GM15510 (cell line): ENCODE results near the gene PSMB11.

Experiments
- POLR2A ChIP-seq: IDR thresholded peaks from 3 replicates; pipeline ENCODE4 v1.6.1; 2011; ENCODE audit warnings: borderline replicate concordance; ENCODE audit not compliant: insufficient read length; ENCODE audit errors: extremely low read depth

The PSMB11 gene

DNA sequence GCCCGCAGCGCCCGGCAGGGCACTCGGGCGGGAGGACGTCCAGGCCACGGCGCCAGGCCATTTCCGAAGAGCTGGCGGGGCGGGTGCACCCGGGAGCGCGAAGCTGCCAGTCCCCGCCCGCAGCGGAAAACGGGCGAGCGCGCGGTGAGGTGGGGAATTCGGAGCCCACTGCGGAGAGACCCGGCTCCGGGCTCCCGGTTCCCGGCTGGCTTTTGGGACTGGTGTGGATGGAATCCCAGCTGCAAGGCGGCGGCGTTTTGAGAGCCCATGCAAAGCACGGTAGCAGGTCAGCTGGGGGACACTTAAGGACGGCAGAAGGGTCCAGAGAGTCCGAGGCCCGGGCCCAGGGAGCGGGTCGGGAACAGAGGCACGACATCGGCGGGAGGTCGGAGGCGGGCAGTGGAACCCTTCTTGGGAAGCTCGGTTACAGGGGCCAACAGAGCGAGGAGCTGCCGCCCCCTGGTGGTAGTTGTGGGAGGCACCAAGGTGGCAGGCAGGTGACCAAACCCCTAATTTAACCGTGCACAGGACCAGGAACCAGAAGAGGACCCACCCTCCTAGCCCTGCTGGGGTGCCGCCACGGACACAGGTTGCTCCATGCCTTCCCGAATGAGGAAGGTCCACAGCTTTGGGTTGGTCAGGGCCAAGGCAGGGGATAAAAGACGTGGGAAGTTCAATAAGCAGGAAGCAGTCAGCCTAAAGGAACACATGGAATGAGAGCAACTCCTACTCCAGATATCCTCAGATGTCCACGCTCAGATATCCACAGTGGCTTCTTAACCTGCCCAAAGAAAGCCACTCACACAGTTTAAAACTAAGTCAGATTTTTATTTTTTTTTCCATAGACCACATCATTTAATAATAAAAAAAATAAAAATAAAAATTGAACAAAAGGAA, 16.0 kb downstream of the PSMB11 start:
- peak; percentile 10 for TF ChIP-seq POLR2A

- TF ChIP-seq POLR2A = no peak
Measured at GRCh38 chr14:23058654-23059504, 16.9 kb downstream of the PSMB11 start.

GRCh38 chr14:23060536-23061260, 18.7 kb downstream of the PSMB11 start:
- TF ChIP-seq POLR2A = no peak

DNA sequence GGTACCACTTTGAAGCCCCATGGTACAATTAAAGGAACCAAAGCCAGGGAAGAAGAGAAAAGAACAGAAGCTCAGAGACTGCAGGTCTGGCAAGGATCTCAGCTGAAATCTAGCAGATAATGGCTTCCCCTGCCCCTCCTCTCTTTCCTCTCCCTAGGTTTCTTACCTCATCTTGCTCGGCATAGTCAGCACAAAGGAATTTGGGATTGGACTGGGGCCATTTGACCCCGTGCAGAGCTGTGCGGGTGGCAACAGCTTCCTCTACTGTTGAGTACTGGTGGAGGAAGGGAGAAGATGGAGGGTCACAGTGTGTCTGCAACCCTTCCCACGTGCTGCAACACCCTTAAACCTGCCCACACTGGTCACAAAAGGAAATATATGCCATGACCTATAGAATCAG, 20.0 kb downstream of the PSMB11 start:
- no peak for TF ChIP-seq POLR2A

- TF ChIP-seq POLR2A = no peak
Measured at GRCh38 chr14:23063601-23064000, 21.6 kb downstream of the PSMB11 start.

DNA sequence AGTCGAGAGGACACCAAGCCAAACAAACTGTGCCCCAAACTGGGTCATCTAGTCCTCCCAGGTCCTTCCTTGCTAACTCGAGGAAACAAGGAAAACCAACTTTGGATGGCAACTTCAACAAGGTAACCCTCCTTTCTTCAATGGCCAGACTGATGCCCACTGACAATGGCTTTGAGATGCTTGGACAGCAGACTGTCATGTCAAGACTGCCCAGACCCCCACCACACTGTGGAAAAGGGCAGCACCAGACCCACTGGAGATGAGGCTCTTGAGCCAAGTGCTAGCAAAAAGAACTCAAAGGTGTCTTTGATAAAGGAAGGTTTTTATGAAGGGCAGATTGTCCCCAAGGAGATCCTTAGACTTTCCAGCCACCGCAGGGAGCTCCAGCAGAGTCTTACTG, 24.4 kb downstream of the PSMB11 start:
- no peak for TF ChIP-seq POLR2A

GRCh38 chr14:23066855-23067744, 25.1 kb downstream of the PSMB11 start:
- no peak for TF ChIP-seq POLR2A

GRCh38 chr14:23067847-23068788, 26.1 kb downstream of the PSMB11 start:
- TF ChIP-seq POLR2A = no peak

DNA sequence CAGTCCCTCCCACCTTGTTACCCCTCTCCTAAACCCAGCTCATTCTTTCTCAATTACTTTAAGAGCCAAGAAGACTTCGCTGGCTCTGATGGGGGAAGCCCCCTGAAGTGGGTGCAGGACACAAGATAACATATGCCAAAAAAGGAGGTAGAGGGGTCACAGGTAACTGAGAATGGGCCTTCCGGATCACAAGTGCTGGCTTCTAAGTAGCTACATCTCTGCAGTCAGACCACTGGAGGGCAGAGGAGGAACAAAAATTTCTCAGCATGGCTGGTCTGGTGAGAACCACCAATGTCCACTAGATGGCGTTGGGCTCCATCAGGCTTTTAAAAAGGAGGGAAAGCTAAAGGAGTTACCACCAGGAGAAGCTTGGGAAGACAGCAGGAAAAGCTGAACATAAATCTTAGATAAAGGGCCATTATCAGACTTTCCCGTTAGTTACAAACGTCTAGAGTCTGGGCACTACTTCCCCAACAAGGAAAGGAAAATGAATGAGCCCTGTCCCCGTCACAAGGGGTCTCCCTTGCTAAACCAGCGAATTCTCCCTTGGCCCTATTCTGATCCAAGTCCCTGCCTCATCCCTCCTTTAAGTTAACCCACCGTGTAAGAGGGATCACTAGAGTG, 26.9 kb downstream of the PSMB11 start:
- no peak for TF ChIP-seq POLR2A

DNA sequence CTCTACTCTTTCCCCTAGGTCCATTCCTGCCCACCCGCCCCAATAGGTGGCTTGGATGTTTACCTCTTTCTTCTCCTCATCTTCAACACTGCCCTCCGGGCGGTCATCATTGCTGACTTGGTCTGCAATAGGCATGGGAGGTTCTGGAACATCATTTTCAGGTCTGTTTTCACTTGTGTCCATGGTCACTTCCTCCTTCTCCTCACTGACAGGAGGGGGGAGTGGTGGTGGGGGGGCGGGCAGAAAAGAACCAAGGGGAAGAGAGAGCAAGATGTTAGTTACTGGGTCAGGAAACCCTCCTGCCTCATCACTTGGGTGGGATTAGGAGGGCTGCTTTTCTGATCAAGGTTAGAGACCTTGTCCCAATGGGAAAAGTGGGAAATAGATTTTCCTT, 27.4 kb downstream of the PSMB11 start:
- no peak for TF ChIP-seq POLR2A

DNA sequence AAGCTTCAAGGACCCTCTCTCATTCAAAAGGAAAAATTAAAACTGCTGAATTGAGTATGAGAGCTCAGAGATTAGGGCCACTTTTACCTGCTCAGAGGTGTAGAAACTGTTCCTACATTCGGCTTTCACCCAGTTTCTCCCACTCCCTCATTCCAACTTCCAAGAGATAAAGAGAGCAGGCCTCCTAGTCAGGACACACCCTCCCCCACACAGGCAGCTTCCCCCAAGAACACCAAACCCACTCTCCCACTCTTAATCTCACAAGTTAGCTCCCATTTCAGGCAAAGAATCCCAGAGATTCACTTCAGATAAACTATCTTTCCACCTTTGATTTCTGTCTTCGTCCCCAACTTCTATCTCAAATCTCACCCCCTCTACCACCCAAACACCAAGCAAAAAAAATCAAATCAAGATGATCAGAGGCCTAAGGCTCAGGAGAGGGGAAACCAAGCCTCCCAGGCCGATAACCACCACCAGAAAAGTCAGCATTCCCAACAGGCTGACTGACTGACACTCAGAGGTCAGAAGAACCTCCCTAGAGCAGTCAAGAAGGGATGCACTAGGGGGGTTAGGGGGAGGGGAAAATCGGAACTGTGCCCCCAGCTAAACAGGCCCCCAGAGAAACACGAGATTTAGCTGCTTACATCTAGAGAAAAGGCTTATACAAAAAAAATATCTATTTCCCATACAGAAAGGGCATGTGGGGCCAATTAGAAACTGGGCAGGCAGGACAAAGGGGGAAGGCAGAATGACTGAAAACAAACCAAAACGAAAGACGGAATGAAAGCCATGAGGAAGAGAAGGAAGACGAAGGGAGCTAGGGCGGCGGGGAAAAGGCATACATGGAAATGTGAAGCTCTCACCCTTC, 28.5 kb downstream of the PSMB11 start:
- TF ChIP-seq POLR2A = no peak
